ENCODE measurements around the gene TTLL11.

Gene TTLL11

DNA sequence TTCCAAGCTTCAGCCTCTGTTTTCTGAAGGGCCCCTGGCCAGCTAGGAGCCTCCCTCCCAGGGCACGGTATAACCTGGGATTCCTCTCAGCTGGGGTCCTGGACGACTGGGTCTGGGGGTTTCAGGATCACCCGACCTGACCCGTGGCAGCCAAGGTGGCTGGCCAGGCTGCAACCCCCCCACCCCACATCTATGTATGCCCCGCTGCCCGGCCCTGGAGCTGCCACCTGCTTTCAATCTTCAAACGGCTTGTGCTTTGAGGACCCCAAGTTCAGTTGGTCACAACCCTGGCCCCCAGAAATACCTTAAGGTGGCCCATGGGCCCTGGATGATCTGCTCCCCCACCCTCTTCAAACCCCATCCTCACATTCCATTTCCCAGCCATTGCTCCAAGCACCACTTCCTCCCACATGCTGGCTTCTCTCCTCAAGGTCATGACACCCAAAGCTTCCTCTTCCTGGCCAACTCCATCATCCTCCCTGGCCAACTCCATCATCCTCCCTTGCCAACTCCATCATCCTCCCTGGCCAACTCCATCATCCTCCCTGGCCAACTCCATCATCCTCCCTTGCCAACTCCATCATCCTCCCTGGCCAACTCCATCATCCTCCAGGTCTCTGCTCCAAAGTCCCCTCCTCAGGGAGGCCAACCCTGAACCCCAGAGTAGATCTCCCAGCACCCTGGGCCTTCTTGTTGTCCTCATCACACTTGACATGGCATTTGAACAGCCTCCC, 17.2 kb upstream of the TTLL11 start:
- DNase-seq (ENCODE audit: low read depth), result no peak

DNA sequence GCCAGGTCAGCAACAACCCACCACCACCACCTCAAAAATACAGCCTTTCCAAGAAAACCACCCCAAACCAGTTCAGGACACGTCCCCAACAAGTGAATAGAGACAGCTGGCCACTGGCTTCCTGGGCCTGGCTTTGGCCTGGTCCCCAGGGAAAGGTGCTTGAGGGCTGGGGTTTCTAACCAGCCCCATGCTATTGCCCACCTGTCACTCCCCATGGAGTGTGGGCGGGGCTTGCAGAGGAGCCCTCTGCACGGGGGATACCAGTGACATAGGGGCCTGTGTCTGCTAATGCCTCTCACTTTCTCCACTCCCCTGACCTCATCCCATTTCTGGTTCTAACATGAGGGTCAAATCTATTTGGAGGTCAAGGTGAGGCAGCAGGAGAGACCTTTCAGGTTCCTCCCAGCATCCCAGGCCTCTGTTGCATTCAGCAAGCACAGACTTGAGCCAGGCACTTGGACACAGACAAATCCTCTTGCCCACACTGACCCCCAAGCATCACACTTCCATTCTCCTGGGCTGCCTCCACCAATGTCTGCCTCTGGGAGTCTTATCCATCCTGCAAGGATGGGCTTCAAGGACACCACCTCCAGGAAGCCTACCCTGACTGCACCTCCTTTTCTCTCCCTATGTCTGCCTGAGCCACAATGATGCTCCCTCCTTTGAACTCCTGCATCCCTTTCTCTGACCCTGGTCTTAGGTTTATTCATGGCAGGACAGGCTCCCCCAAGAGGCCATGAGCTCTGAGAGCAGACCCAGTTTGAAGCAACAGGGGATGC, 16.1 kb upstream of the TTLL11 start:
- no peak for DNase-seq (ENCODE audit: low read depth)

DNA sequence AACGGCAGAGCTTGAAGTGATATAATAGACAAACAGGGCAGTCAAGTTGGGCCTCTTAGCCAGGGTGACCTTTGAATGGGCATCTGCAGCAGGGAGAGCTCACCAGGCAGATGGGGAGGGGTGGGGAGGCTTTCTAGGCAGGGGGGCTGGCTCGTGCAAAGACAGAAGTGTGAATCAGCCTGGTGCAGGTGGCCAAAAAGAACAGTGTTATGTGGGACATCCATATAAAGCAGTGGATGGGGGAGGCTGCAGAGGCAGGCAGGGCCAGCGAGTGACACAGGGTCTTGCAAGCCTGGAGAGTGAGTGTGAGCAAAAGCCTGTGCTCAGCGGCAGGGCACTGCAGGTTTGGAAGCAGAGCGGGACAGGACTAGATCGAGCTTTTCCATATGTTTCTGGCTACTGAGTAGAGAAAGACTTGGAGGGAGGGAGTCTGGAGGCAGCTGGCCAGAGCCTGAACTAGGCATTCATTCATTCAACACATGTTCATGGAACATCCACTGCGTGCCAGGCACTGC, 14.2 kb upstream of the TTLL11 start:
- DNase-seq (ENCODE audit: low read depth), result no peak

DNA sequence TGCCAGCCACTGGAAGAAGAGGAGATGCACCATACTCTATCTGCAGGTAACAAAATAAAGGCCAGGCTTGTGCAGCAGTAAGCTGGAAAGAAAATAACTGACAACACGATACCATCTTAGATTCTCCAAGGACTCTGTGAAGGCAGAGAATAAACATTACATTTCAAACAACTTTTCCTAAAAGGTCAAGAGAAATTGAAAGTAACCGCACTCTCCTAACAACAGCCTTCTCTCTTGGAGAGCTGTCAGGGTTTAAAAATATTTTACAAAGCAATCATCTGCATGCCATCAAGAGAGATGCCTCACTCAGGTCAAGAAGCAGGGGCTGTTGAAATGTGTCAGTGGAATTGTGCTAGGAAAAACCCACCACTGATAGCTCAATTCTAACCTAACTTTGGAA, 13.5 kb upstream of the TTLL11 start:
- no peak for DNase-seq (ENCODE audit: low read depth)

DNA sequence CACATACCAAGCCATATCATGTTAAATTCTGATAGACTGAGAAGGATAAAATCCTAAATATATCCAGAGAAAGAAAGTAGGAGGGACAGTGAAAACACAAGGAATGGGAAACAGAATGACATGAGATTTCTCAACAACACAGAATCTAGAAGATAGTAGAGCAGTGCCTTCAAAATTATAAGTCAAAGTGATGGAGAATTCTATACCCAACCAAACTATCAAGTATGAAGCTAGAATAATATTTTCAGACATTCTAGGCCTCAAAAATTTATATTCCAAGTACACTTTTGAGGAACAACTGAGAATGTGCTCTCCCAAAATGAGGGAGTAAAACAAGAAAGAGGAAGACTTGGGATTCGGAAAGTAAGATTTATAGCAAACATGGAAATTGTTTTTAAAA, 10.9 kb upstream of the TTLL11 start:
- no peak for DNase-seq (ENCODE audit: low read depth)

DNA sequence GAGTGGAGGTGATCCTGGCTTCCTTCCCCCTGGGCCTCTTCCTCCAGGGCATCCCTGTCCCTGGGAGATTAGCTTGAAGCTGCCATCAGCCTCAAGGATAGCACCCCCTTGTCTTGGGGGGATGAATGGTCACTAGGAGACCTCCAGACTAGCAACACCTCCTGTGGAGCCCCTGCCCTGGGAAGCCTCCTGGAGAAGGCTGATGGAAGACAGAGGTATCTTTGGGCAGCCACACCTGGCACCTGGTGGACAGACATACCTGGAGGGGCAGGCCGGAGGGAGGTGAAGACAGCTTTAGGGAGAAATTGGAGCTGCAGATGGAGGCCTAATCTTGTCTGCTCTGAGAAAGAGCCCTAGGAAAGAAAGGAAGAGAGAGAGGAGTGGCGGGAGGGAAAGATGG, 9.0 kb upstream of the TTLL11 start:
- no peak for DNase-seq (ENCODE audit: low read depth)

DNA sequence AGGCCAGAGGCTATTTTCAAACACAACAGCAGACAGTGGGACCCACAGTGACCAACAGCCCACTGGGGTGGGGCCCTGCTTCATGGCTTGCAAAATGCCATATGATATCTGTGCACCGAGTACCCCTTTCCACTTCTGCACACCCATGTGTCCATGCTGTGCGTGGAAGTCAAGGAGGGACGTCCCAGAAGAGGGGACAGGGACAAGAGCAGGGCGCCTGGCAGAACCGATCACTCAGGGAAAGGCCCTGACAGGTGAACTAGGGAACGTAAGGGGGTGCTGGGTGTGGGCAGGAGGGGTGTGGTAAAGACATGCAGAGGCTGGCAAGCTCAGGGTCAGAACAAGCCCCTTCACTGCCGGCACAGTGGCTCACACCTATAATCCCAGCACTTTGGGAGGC, 7.6 kb upstream of the TTLL11 start:
- DNase-seq (ENCODE audit: low read depth), result no peak

DNA sequence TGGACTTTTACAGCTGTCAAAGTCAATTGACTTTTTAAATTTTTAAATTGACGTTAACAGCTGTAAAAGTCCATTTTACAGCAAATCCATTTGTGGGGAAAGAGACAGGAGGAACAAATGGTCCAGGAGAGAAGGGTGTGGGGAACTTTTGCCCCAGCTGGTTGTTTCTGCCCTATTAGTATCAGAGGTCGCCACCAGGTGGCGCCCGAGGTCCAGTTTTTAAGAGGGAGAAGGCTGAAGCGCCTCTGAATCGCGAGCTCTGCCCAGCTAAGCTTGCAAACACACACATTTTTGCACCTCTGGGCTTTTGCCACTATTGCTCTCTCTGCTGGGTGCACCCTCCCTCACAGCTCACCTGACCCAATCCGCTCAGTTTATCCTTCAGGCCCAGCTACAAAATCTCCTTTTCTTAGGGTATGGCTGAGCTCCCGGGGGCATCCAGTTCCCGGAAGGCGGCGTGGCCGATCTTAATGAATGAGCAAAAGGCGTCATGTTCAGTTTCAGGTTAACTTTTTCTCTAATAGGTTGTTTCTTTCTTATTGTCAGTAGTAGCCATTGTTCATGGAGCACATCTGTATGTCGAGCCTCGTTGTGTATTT, 6.3 kb upstream of the TTLL11 start:
- peak; percentile 36 for DNase-seq (ENCODE audit: low read depth)

DNA sequence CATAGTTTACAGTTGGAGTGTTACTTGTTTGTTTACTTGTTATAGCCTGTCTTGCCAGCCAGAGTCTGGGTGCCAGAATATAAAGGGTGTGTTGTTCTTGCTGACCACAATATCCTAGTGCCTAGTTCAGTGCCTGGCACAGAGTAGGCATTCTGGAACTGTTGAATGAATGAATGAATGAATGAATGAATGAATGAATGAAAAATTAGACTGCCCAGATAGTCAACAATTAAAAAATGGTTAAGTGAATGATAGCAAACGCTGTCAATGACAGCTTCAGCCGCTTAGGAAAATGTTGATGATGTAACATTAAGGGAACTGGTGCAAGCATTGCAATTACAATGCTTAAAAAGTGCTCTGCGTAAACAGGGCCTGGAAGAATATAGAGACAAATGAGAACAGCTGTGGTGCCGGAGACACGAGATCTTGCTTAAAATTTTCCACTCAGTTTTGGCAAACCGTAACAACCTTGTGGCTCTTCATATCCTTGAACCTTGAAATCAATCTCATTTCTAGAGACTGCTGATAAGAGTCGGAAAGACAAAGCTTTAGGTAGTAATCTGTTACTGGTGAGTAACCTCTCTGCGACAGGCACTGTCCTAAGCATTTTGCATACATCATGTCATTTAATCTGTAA, 4.7 kb upstream of the TTLL11 start:
- DNase-seq (ENCODE audit: low read depth), result no peak

DNA sequence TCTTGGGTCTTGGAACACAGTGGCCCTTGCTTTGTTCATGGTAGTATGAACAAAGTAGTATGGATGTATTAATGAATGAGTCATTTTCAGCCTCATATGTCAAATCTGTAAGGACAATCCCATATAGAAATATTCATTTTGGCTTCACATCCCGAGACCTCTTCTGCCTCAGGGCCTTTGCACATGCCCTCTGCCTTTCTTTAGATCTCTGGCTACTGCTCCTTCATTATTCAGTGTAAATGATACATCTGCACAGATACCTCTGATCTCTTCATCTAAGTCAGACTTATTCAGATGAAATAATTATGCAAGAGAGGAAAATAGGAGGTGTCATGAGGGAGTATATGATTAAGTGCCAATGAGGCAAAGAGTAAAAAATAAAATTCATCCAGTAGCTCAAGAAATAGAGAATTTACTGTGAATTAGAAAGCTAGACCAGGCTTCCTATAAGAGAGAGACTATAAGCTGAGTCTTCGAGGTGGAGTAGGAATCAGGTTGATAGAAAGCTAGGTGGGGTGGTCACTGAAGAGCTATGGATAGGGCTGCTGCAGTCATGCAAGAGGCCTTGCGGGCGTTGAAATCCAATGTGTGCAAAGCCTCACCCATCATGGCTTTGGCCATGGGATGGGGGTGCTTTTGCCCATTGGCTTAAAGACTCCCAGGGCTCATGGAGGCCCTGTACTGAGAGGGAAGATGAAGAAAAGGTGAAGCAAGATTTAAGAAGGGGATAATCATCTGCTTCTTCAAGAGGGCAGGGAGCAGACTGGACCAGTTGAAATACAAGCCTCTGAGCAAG, 3.7 kb upstream of the TTLL11 start:
- DNase-seq (ENCODE audit: low read depth), result no peak

DNA sequence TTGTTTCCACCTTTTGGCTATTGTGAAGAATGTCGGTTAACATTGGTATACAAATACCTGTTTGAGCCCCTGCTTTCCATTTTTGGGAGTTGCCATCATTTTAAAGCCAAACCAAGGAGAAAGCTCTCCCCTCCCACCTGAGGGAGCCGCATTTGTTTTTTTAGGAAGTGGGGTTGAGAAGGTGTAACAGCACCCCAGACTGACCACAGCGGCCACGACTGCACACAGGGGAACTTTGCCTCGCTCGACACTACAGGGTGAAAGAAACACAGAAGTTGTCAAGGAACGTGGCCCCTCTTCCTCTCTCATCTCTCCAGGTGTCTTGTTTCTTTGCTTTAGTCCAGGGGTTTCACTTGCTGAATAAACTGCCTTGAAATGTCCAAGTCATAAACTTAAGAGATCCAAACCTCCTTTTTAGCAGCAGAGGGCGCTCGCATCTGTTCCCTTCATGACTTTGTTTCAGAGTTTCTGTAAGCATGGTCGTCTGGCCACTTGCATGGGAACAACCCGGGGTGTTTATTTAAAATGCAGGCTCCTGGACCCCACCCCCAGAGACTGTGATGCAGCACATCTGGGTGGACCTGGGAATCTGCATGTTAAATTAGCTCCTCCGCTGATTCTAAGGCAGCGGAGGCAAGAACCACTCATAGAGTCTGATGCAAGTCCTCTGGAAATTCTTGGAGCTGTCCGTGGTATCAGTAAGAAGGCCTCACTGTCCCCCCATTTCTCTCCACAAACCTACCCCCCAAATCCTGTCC, 2.1 kb upstream of the TTLL11 start:
- DNase-seq (ENCODE audit: low read depth), result no peak

DNA sequence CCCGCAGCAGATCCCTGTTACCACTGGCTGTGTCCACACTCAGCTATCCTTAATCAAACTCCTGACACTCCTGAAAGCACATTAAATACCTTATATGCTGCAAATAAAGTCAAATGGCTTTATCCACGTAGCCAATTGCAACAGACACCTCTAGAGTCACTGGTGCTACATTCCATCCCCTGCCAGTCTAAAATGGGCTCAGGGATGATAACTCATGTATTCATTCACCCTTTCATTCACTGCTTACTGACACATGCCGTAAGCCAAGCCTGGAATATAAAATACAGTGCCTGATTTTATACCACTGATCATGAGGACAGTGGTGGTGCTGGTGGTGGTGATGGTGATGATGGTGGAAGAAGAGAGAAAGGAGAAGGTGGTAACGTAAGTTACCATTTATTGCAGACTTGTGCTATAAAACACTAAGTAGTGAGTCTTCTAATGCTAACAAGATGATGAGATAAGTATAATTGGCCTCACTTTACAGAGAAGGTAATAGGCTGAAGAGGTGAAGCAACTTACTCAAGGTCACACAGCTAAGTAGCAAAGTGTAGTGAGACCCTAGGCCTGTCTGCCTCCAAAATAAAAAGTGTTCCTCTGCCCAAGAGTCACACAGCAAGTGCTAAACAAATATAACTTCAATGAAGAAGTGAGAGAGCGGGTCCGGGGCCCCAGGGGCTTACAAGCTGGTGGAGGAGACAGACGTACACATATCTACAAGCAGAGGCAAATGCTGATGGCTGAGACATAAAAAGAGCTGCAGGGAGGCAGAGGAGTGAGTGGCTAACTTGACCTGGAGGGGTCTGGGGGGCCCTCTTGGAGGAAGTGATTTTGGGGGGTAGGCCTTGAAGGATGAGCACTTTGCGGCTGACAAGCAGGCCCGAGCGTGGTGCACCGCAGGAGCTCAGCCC, 1.2 kb downstream of the TTLL11 start:
- DNase-seq (ENCODE audit: low read depth), result no peak

DNA sequence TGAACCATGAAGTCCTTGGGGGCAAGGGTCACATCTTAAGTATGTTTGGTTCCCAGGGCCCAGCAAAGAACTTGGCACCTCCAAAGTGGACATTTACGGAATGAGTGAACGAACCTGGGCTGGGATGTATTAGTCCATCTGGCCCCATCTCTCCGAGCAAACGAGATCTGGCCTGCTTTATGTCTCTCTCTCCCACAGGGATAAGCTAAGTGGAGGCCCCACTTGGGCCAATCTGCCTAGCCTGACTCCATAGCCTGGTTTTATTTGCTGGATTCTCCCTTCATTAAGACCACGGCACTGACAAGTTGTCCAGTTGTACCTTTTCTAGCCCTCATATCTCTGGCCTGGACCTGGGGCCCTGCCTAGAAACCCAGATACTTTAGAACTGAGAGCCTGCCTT, 2.1 kb downstream of the TTLL11 start:
- no peak for DNase-seq (ENCODE audit: low read depth)

DNA sequence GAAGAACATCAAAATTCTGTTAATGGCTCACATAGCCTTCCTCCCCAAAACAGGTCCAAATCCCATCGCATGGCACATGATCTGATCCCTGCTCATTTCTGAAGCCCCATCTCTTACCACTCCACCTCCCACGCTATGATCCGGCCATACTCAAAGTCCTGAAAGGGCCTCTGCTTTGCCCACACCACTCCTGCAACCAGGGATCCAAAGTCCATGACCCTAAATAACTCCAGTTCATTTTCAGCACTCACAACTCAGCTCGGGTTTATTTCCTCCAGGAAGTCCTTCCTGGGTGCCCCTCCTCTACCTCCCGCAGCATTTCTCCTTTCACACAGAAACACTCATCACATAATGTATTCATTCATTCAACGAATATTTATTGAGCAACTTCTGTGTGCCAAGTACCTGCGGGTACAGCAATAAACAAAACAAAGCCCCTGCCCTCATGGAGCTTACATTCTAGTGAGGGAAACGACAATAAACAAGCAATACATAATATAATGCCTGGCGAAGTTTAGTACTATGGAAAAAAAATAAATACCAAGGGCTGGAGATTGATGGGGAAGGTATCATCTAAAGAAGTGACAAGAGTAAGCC, 2.7 kb downstream of the TTLL11 start:
- no peak for DNase-seq (ENCODE audit: low read depth)

DNA sequence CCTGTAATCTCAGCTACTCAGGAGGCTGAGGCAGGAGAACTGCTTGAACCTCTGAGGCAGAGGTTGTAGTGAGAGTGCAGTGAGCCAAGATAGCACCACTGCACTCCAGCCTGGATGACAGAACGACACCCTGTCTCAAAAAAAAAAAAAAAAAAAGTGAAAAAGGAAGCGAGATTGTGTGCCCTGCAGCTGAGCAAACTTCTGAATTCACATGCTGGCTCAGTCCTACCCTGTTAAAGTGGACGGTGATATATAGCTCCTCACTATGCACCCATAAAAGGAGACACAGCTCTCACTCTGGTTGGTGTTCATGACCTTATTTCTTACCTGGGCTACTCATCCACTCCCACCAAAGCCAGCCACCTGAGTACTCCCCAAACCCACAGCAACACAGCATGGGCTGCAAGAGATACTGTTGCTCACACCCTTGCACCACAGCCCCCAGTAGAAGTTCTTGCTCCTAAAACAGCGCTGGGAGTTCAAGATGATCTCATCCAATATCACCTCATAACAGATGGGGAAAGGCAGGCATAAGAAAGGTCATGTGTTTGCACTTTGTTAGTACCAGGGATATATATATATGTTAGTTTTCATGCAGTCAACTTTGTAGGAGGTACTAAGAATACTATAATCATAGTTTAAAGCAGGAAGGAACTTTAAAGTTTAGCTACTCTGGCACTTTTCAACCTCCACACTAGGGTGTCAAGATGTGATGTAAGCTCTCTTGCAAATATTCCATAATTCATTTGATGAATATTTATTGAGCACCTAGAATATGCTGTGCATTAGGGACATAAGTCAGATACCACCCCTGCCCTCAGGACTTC, 4.0 kb downstream of the TTLL11 start:
- no peak for DNase-seq (ENCODE audit: low read depth)

DNA sequence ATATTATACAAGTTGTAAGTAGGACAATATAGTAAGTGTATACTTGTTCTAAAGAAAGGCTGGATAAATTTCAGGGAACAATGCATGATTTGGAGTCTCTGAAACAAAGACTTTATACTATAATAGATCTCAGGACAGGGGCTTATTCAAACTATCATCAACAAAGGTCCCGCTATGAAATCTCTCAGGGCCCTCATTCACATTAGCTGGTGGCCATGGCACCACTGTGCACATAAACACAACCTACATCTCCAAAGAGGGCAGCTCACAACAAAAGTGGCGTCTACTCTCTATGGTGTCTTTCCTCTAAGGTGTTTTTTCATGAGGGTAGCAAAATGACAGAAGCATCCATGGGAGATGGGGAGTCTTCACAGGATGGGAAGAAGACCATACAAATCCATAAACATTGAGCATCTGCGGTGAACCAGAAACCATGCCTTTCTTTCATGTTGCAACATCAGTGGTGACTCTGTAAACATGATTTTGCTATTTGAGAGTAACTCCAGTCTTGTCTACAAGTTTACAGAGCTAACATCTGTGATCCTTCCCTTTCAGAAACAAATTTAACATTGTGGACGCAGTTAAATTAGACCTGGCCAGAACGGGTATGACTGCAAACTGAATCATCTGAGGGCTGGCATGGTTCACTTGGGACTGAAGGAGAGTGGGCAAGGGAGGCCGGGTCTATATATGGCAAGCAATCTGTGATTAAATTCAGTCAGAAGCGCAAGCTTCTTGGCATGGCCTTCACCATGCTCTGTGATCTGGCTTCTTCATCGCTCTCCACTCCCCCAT, 5.5 kb downstream of the TTLL11 start:
- DNase-seq (ENCODE audit: low read depth), result peak; percentile 18

DNA sequence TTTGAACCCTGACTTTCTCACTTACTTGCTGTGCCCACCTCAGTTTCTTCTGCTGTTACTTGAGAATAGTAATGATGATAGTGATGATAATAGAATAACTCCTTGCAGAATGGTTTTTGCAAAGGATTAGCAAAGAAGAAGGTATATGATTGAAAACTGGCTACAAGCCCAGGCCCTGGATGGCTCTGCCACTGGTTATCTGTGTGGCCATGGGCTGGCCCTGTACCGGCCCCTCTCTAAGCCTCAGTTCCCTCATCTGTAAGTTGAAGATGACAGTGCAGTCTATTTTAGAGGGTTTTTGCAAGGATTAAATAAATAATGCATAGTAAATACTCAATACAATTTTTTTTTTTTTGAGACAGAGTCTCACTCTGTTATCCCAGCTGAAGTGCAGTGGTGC, 6.2 kb downstream of the TTLL11 start:
- no peak for DNase-seq (ENCODE audit: low read depth)

DNA sequence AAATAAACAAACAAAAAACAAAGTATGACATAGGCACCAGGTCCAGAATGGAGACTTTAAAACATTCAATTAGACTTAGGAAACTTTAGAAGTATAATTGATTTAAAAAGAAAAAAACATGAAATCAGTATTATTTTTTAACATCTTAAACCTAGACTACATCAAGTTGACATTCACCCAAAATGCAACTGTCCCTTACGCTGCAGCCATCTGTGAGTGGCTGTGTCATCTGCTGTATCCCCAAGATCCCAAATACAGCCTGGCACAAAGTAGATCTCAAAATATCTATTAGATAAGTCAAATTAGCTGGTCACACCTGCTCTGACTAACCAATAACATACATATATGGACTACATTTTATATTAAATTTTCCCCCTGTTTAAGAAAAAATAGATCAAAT, 7.8 kb downstream of the TTLL11 start:
- no peak for DNase-seq (ENCODE audit: low read depth)

Data from HS-5 (cell line).